C1 segment of cervical spinal cord (tissue), 14 donors: ENCODE results near the gene PDHA1.

Experiments used
- DNase-seq, 14 donors: peaks; one replicate each; lab custom pipeline; 2025; lab: John Stamatoyannopoulos, UW

PDHA1 gene

GRCh38 chrX:19343535-19344408 lies at the start of gene PDHA1:
PDHA1 (plus strand) TSS chrX:19343927; CDS start chrX:19344038, 111 bp downstream.
- peak; percentile 20 to 90 (median 81) for DNase-seq

- DNase-seq, result no peak
These were observed 40.4 kb upstream of the PDHA1 start for GRCh38 chrX:19303256-19303880.

- DNase-seq, result no peak
These were observed 17.2 kb upstream of the PDHA1 start for GRCh38 chrX:19326567-19326966.

GRCh38 chrX:19331831-19332230 lies 11.9 kb upstream of the PDHA1 start:
- DNase-seq, result no peak

- DNase-seq, result peak in 1 of 14 donors; percentile 36
These were observed 10.7 kb upstream of the PDHA1 start for GRCh38 chrX:19332983-19333382.

GRCh38 chrX:19334945-19335626 lies 8.6 kb upstream of the PDHA1 start:
- no peak for DNase-seq

- DNase-seq, result no peak
These were observed 1.3 kb upstream of the PDHA1 start for GRCh38 chrX:19342331-19342906.

- DNase-seq, result peak in 1 of 14 donors; percentile 35
These were observed 617 bp upstream of the PDHA1 start for GRCh38 chrX:19343085-19343534.

GRCh38 chrX:19344661-19345060 lies 934 bp downstream of the PDHA1 start:
- no peak for DNase-seq

GRCh38 chrX:19347916-19348315 lies 4.2 kb downstream of the PDHA1 start:
- DNase-seq, result no peak

- no peak for DNase-seq
These were observed 5.5 kb downstream of the PDHA1 start for GRCh38 chrX:19349264-19349663.

- DNase-seq, result no peak
These were observed 7.2 kb downstream of the PDHA1 start for GRCh38 chrX:19350941-19351384.

GRCh38 chrX:19354625-19355024 lies 10.9 kb downstream of the PDHA1 start:
- DNase-seq, result no peak

GRCh38 chrX:19358521-19358920 lies 14.8 kb downstream of the PDHA1 start:
- no peak for DNase-seq

- DNase-seq, result no peak
These were observed 17.2 kb downstream of the PDHA1 start for GRCh38 chrX:19360903-19361302.

GRCh38 chrX:19361701-19362100 lies 18.0 kb downstream of the PDHA1 start:
- DNase-seq, result no peak

GRCh38 chrX:19368576-19368975 lies 24.8 kb downstream of the PDHA1 start:
- DNase-seq, result no peak

GRCh38 chrX:19370061-19370460 lies 26.3 kb downstream of the PDHA1 start:
- DNase-seq, result no peak

- peak in 10 of 14 donors; percentile 0 to 42 (median 16) for DNase-seq
These were observed 28.4 kb downstream of the PDHA1 start for GRCh38 chrX:19372170-19372546.

GRCh38 chrX:19372547-19373331 lies 29.0 kb downstream of the PDHA1 start:
- DNase-seq, result peak in 3 of 14 donors; percentile 4 to 26 (median 4)

- DNase-seq, result no peak
These were observed 29.7 kb downstream of the PDHA1 start for GRCh38 chrX:19373351-19373891.
